T-helper 22 cell (primary cell): ENCODE data around the gene TNIK.

ENCODE experiments used
- DNase-seq: peaks from one replicate; pipeline ENCODE4 v3.0.0-alpha.2; 2020; ENCODE audit warnings: low read depth

Gene TNIK

DNA sequence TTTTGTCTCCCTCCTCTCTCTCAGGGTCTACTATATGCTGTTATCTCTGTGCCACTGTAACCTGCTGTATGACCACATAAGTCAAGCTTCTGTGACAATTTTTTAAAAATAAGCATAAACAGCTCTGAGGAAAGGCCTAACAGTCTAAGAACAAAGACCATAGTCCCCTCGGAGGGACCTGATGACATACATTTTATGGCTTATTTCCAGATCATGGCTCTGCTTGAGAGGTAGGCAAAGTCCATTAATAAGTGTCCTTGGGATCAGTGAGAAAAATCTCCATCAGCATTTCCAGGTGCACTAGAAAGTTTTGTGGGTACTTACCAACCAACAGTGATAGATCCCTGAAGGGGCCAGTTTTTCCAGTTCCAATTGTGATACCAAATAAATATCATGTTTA is 123.8 kb downstream of the TNIK start:
- DNase-seq = no peak

DNA sequence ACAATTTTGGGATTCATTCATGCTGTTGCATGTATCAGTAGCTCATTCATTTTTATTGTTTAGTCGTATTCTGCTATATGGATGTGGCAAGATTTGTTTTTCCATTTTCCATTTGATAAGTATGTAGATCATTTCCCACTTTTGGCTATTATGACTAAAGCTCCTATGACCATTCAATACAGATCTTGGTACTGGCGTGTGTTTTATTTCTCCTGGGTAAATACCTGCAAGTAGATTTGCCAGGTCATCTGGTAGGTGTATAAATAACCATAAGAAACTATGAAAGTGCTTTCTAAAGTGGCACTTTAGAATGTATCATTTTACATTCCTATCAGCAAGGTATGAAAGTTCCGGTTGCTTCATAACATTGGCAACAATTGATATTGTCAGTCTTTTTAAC is 124.6 kb downstream of the TNIK start:
- no peak for DNase-seq

DNA sequence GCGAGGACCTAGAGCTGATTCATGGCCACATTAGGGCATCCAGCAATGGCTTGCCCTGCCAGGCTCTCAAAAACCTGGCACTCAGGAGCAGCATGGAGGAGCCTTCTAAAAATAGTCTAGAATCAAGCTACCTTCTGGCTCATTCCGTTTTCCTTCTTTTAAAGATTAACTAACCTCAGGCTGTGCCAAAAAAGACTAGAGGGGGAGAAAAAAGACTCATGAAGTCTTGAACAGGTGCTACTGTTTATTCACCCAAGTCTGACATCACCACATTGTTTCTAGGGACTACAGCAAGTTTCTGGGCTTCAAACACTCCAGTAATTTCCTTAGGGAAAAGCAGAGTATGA is 125.8 kb downstream of the TNIK start:
- DNase-seq = no peak

DNA sequence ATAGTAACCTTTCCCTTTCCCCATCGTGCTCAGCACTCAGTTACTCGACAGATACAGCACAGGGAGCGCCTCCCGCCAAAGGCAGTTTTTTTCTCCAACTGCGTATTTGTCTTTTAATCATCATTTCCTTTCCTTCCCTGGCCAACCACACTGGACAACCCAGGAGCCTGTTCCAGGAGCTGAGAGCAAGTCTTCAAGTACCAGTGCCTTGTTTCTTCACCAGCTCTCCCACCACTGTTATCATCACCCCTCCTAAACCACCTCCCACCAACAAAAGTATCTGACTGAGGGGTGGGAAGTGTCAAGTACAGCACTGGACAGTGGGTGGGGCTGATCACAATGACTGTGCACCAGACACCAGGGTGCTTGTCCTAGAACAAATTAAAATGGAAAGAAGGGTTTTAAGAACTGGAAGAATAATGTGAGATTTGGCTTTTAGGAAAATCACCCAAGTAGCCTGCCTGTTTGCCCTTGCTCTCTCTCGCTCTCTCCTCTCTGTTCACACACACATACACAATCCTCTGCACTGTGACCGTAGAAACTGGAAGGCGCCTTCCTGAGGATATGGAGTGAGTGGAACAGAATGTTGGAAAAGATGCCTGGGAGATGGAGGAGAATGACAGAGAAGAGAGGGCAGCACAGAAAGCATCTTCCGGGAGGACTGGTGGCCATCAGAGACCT is 126.3 kb downstream of the TNIK start:
- DNase-seq = no peak

DNA sequence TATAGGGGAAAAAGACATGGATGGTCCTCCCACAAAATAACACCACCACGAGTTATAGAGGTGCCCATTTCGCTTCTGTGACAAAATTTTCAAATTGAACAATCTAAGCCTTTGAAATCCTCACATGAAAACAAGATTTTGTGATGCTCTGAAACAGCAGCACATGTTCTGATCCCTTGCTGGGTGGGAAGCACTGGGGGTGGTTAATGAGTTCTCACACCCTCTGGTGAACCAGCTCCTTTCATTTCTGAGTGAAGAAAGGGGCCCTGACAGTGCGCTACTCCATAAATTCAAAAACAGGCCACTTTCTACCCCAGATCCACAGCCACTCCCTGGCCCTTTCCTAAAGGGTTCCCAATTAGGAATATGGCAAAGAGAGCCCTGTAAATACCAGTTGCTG is 129.3 kb downstream of the TNIK start:
- no peak for DNase-seq

DNA sequence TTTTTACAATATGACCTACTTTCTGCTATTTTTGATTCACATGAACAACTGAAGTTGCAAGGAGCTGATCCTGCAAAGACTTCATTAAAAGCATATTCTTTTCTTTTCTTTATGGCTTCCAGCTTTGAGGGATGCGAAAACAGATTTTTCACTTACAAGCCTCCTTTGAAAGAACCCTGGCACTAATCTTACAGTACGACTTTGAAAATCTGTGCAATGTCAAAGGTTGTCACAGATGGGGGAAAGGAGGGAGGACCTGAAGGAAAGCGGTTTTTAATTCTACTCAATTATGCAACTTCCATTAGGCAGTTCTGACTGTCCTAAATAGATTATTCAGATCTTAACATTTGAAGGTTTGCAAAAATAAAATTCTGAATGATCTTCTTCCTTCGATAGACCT is 130.5 kb downstream of the TNIK start:
- DNase-seq = no peak

GRCh38 chr3:171328419-171329082 is 131.7 kb downstream of the TNIK start:
- peak; percentile 11 for DNase-seq

GRCh38 chr3:171327441-171328174 is 132.6 kb downstream of the TNIK start:
- no peak for DNase-seq

GRCh38 chr3:171326717-171327440 is 133.3 kb downstream of the TNIK start:
- DNase-seq = no peak

GRCh38 chr3:171323938-171324536 is 136.2 kb downstream of the TNIK start:
- no peak for DNase-seq

DNA sequence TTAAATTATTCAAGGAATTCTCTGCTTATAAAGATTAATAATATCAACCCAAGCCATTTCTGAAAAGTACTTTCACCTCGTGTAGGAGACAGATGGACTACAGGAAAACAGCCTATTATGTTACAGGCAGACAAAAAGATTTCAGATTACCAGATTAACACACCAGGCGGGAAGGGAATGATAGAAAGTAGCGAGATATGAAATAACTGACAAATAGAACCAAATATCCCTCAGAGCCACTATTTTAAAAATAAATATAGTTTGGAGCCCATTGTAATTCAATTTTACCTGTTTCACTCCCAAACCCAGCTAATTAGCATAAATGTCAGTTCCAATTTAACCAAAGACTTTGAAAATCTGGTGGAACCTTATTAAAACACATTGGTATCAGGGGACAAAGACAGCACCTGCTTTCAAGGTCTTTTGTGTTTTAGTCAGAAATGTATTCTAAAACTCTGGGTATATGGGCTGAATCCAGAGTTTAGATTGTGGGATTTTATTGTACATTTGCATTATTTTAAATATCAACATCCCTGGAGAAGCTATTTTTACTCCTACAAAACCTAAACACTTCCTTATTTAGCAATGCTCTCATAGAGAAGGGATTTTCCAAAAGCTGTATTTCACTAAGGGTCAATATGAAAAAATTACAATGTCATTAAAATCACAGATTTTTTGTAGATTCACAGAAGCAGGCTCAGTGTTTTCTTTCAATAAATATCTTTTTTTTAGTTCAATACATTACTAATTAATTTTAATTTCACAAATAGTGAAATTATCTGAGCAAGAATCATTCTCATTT is 138.4 kb downstream of the TNIK start:
- DNase-seq = no peak

- DNase-seq = no peak
Observed at GRCh38 chr3:171320750-171321558, 139.3 kb downstream of the TNIK start.

DNA sequence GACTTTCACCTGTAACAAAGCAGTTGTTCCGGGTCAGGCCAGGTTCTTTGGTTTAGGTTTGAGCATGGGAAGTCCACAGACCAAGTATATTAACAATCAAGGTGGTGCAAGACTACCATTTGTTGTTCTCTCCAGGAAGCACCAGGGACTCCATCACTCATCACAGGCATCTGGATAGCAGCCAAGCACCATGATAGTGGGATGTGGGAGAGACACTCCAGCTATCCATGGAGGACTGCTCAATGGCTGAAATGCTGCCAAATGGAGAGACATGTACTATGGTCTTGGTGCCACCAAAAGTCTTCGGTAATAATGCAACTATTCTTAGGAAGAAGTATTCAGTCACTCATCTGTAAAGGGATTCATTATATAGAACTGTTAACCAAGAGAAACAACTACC is 143.0 kb downstream of the TNIK start:
- no peak for DNase-seq

DNA sequence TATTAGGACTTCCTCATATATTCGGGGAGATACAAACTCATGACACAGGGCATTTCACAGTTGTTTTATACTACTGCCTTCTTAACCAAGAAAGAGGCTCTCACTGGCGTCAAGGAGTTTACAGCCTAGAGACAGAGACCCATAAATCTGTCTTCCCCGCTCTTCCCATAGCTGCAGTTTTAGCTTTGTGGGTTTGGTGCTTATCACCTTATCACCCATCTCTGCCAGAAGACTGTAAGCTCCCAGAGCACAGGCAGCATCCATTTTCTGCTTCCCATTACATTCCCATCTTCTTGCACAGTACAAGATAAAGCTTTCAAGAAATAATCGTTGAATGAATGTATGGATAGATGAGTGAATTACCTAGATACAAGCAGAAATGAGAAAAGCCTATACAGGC is 144.3 kb downstream of the TNIK start:
- DNase-seq = no peak

DNA sequence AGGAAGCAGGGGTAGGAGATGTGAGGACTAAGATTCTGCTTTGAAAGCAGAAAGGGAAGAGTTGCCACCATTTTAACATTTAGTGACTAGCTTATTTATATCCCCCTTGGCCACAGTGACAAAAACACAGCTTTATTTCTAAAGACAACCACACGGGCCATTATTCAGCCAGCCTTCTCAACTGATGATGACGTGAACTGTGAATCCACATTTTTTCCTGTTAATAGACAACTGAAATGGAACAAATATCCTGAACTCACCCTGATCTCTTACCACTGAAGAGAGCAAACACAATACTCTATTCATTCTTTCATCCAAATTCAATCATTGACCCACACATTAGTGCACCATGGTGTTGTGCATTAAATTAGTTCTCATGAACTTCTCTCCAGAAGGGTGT is 145.1 kb downstream of the TNIK start:
- no peak for DNase-seq

DNA sequence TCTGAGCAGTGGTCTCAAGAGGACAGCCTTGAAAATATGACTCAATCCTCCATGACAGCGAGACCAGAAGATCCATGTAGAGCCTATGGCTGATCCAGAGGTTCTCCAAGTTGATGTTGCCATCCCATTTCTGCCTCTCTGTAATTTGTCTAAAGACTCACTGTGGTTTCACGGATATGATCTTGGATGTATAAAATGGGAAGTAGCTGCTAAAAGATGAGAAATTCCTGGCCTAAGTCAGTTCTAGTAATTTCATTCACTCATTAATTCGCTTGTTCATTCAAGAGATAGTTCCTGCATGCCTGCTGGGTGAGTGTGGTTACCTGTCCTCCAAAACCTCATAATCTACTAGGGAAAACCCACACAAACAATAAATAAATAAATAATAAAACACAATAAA is 145.9 kb downstream of the TNIK start:
- DNase-seq = no peak

- no peak for DNase-seq
Observed at GRCh38 chr3:171313702-171314101, 146.5 kb downstream of the TNIK start.

- no peak for DNase-seq
Observed at GRCh38 chr3:171312741-171313140, 147.5 kb downstream of the TNIK start.

GRCh38 chr3:171311784-171312183 is 148.4 kb downstream of the TNIK start:
- DNase-seq = no peak

DNA sequence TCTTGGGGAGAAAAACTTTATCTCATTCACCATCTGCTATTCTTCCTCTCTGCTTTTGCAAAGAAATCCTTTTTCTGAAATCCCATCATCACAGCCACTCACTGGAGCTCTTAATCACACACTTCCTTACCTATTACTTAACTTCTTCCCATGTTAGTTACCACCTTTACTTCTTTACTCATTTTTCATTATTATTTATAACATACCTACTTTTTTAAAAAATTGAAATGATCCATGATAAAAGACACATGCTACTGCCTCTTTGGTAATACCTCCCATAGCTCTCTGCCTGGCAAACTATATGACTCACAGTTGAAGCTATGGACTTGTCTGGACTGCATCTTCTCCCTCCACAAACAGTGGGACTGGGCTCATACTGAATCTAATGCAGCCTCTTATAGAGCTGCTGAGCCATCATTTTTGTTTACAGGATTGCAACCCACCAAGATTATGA is 150.3 kb downstream of the TNIK start:
- no peak for DNase-seq

DNA sequence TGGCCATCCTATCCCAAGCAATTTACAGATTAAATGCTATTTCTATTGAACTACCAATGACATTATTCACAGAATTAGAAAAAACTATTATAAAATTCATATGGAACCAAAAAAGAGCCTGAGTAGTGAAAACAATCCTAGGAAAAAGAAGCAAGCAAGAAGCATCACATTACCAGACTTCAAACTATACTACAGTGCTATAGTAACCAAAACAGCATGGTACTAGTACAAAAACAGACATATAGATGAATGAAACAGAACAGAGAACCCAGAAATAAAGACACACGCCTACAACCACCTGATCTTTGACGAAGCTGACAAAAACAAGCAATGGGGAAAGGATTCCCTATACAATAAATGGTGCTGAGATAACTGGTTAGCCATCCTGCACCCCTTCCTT is 152.2 kb downstream of the TNIK start:
- no peak for DNase-seq
